B cell (primary cell): Measurements from ENCODE around the gene NDEL1. TPM values are rescaled to one million over a fixed set of nuclear protein-coding genes. Genes with fewer than 3 reads are reported as not detected.

ENCODE experiments used
- ATAC-seq: fragments of 200-7000 bp; cut with Tn5 transposase; one replicate; pipeline ENCODE4 v1.10.0; 2021; ENCODE audit warnings: low read depth, mild to moderate bottlenecking, moderate number of reproducible peaks, moderate library complexity
- CTCF ChIA-PET: fragments of 350-600 bp; sonication (Branson Sonifier 250); formaldehyde crosslinking; loops from one replicate; lab custom pipeline; 2021; ENCODE audit warnings: antibody characterized with exemption, inconsistent platforms; lab: Charles Lee
- POLR2A ChIA-PET: fragments of 350-600 bp; sonication (Branson Sonifier 250); formaldehyde crosslinking; loops from one replicate; lab custom pipeline; 2021; ENCODE audit warnings: antibody characterized with exemption; lab: Charles Lee
- DNase-seq: peaks from one replicate; pipeline ENCODE4 v3.0.0; 2013
- H2AFZ ChIP-seq: 2 replicates; pipeline ENCODE4 v1.6.1; 2012; ENCODE audit warnings: mild to moderate bottlenecking, low read depth, low read length; ENCODE audit not compliant: insufficient read depth, poor library complexity, severe bottlenecking
- H3K27ac ChIP-seq, 2 donors: 1 replicate in 1 of 2; 2 replicates in 1 of 2; pipeline ENCODE4 v1.5.1; 2012 to 2013; ENCODE audit warnings: low read length in 2 of 2, mild to moderate bottlenecking in 2 of 2, moderate library complexity in 1 of 2
- H3K27me3 ChIP-seq, 4 experiments: fragments of 200-600 bp in 1 of 4; sonication (generic) in 1 of 4; replicated peaks in 1 of 4; 1 replicate in 2 of 4; 2 replicates in 2 of 4; pipeline versions ENCODE4 v1.6.1 to v1.7.0; 2013 to 2016; ENCODE audit warnings: low read length in 3 of 4, mild to moderate bottlenecking in 2 of 4, mixed read lengths in 1 of 4, moderate library complexity in 1 of 4; ENCODE audit not compliant: insufficient read depth in 4 of 4, control insufficient read depth in 3 of 4; ENCODE audit errors: control extremely low read depth in 1 of 4
- H3K36me3 ChIP-seq, 2 experiments: replicated peaks in 1 of 2; 1 replicate in 1 of 2; 2 replicates in 1 of 2; pipeline versions ENCODE4 v1.6.1 to v1.7.1; 2013; ENCODE audit warnings: low read length in 1 of 2; ENCODE audit not compliant: insufficient read depth in 2 of 2, control insufficient read depth in 1 of 2; ENCODE audit errors: control extremely low read depth in 1 of 2, extremely low read depth in 1 of 2
- H3K4me1 ChIP-seq, 2 donors: fragments of 200-600 bp in 1 of 2; sonication (generic) in 1 of 2; 1 replicate in 1 of 2; 2 replicates in 1 of 2; pipeline versions ENCODE4 v1.5.1 to v1.6.1; 2013 to 2017; ENCODE audit warnings: low read length in 2 of 2; ENCODE audit not compliant: control insufficient read depth in 2 of 2, insufficient read depth in 2 of 2
- H3K4me2 ChIP-seq: replicated peaks from 2 replicates; pipeline ENCODE3; 2012; ENCODE audit warnings: mild to moderate bottlenecking, low read depth, low read length; ENCODE audit not compliant: poor library complexity, severe bottlenecking
- H3K4me3 ChIP-seq, 5 experiments: fragments of 200-600 bp in 1 of 5; sonication (generic) in 1 of 5; 1 replicate in 3 of 5; 2 replicates in 2 of 5; pipeline versions ENCODE4 v1.5.1 to v1.7.0; 2011 to 2016; ENCODE audit warnings: low read length in 4 of 5, mild to moderate bottlenecking in 4 of 5, low read depth in 2 of 5, control low read depth in 1 of 5, moderate library complexity in 1 of 5; ENCODE audit not compliant: insufficient read depth in 1 of 5; ENCODE audit errors: control extremely low read depth in 1 of 5, extremely low read depth in 1 of 5
- H3K79me2 ChIP-seq: fragments of 200-600 bp; sonication (generic); one replicate; pipeline ENCODE4 v1.6.0; 2016; ENCODE audit warnings: low read length; ENCODE audit not compliant: control insufficient read depth, insufficient read depth
- H3K9ac ChIP-seq: fragments of 200-600 bp; sonication (generic); 2 replicates; pipeline ENCODE4 v1.6.1; 2017; ENCODE audit warnings: mild to moderate bottlenecking, low read length, moderate library complexity
- H3K9me3 ChIP-seq, 3 donors: one replicate each; pipeline versions ENCODE4 v1.6.1 to v1.7.1; 2013; ENCODE audit warnings: low read length in 2 of 3; ENCODE audit not compliant: control insufficient read depth in 2 of 3, insufficient read depth in 1 of 3; ENCODE audit errors: control extremely low read depth in 1 of 3
- H4K20me1 ChIP-seq: 2 replicates; pipeline ENCODE4 v1.6.0; 2012; ENCODE audit warnings: mild to moderate bottlenecking, low read length; ENCODE audit not compliant: insufficient read depth, control insufficient read depth, poor library complexity, severe bottlenecking
- H3K27ac Mint-ChIP-seq: one replicate; pipeline ENCODE4 v1.8.0; 2021; ENCODE audit warnings: mixed read lengths
- H3K27me3 Mint-ChIP-seq: one replicate; pipeline ENCODE4 v1.8.0; 2021; ENCODE audit warnings: mixed read lengths
- H3K4me1 Mint-ChIP-seq: one replicate; pipeline ENCODE4 v1.8.0; 2021; ENCODE audit warnings: mixed read lengths
- H3K4me3 Mint-ChIP-seq: one replicate; pipeline ENCODE4 v1.8.0; 2021; ENCODE audit warnings: mixed read lengths
- H3K9me3 Mint-ChIP-seq: one replicate; pipeline ENCODE4 v1.8.0; 2022; ENCODE audit warnings: mixed read lengths; ENCODE audit not compliant: insufficient read depth
- CTCF ChIP-seq: fragments of 200-600 bp; IDR thresholded peaks from one replicate; pipeline ENCODE4 v1.8.0; 2022; ENCODE audit warnings: antibody characterized with exemption, mild to moderate bottlenecking
- EZH2 ChIP-seq: IDR thresholded peaks from 2 replicates; pipeline ENCODE4 v1.6.1; 2012; ENCODE audit warnings: borderline replicate concordance, low read depth, mild to moderate bottlenecking, moderate library complexity, low read length; ENCODE audit not compliant: insufficient read depth, poor library complexity, severe bottlenecking
- whole genome bisulfite sequencing: methylation state at CpG from one replicate; pipeline ENCODE4 v1.1.5; 2013; ENCODE audit warnings: missing lambda C conversion rate; ENCODE audit not compliant: insufficient coverage; 5-methylcytosine and 5-hydroxymethylcytosine counted together
- intact Hi-C: fragments of 100-400 bp; cut with micrococcal nuclease; formaldehyde crosslinking; loops from one replicate; pipeline ENCODE4 v1.10.0; 2022
- polyA plus RNA-seq: library from polyadenylated mRNA; depleted of rRNA; stranded (reverse); fragments of >200 nt; gene quantifications from 2 replicates; pipeline ENCODE4 v1.2.3, GENCODE V29; 2012
- total RNA-seq, 2 donors: library from RNA; stranded (reverse); fragments of 120-200 nt in 1 of 2; gene quantifications; 1 replicate in 1 of 2; 2 replicates in 1 of 2; pipeline versions ENCODE4 v1.2.3 to v1.2.4, GENCODE V29; 2013 to 2022

Gene NDEL1
- total and polyA plus RNA-seq, 2 donors (not counting 1 experiment from before 2014, with no cell fraction given) = 30.2 to 108 TPM

DNA sequence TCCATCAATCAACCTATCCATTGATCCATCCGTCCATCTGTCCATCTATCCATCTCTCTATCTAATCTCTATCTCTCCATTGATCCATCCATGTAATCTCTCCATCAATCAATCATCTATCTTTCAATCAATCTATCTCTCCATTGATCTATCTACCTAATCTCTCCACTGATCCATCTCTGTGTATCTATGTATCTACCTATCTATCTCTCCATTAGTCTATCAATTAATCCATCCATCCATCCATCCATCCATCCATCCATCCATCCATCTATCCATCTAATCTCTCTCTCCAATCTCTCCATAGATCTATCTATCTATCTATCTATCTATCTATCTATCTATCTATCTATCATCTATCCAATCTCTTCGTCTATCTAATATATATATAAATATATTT lies 34.6 kb upstream of the NDEL1 start:
- Histone ChIP-seq H3K36me3 (no peaks in the 10 kb centered on the region), H3K27ac (no peak overlapping the region), H3K9ac (no peak overlapping the region), H3K4me2 (no peak overlapping the region), H4K20me1 (no peaks in the 10 kb centered on the region), H3K27me3 (peaks cover 0 to 31% (median 15%) of the 10 kb centered on the region in 4 experiments), H3K4me1 (no peaks in the 10 kb centered on the region), H2AFZ (no peak overlapping the region), H3K9me3 (no peaks in the 10 kb centered on the region), H3K4me3 (no peak overlapping the region), H3K79me2 (no peaks in the 10 kb centered on the region)
- Mint-ChIP-seq H3K9me3 (no peaks in the 10 kb centered on the region), H3K4me1 (no peaks in the 10 kb centered on the region), H3K27ac (no peak overlapping the region), H3K27me3 (peaks cover 37% of the 10 kb centered on the region), H3K4me3 (no peak overlapping the region)
- ChIA-PET CTCF (no interaction called here), POLR2A (no interaction called here)
- TF ChIP-seq EZH2 (no peak), CTCF (no peak)
- DNase-seq (no peak), ATAC-seq (no peak)
- WGBS = 90% methylated on average over 1 of the region's 2 CpGs
- intact Hi-C loops = no loop called here

DNA sequence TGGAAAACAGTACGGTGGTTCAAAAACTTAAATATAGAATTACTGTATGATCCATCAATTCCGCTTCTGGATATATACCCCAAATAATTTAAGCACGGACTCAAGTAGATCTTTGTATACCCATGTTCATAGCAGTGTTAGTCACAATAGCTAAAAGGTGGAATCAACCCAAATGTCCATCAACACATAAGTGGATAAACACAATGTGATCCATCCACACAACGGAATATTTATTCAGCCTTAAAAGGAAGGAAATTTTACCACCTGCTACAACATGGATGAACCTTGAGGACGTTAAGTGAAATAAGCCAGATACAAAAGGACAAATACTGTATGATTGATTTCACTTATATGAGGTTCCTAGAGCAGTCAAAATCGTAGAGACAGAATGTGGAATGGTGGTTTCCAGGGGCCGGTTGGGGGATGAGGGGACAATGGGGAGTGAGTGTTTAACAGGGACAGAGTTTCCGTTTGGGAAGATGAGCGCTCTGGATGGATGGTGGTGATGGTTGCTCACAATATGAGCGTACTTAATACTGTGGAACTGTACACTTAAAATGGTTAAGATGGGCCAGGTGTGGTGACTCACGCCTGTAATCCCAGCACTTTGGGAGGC lies 32.7 kb upstream of the NDEL1 start:
- H3K4me3 ChIP-seq = no peak overlapping the region
- ChIA-PET POLR2A (no interaction called here), CTCF (no interaction called here)
- H3K9ac ChIP-seq = no peak overlapping the region
- no peak for TF ChIP-seq EZH2
- TF ChIP-seq CTCF = no peak
- H4K20me1 ChIP-seq = no peaks in the 10 kb centered on the region
- no peaks in the 10 kb centered on the region for H3K4me1 ChIP-seq
- no peak overlapping the region for H2AFZ ChIP-seq
- no peak overlapping the region for H3K27ac ChIP-seq
- H3K4me3 Mint-ChIP-seq = no peak overlapping the region
- 97% methylated on average over 7 of the region's 11 CpGs for WGBS
- no peak overlapping the region for H3K4me2 ChIP-seq
- H3K9me3 ChIP-seq = no peaks in the 10 kb centered on the region
- no peaks in the 10 kb centered on the region for H3K79me2 ChIP-seq
- peaks cover 0 to 21% (median 7%) of the 10 kb centered on the region in 4 experiments for H3K27me3 ChIP-seq
- H3K27ac Mint-ChIP-seq = no peak overlapping the region
- no peaks in the 10 kb centered on the region for H3K4me1 Mint-ChIP-seq
- H3K9me3 Mint-ChIP-seq = no peaks in the 10 kb centered on the region
- H3K27me3 Mint-ChIP-seq = peaks cover 30% of the 10 kb centered on the region
- DNase-seq = no peak
- ATAC-seq = no peak
- intact Hi-C loops = no loop called here
- no peaks in the 10 kb centered on the region for H3K36me3 ChIP-seq
